ENCODE measurements around the gene METTL3.
A peak's percentile ranks its signal among the peaks of the same experiment; 100 is the strongest.

The METTL3 gene

DNA sequence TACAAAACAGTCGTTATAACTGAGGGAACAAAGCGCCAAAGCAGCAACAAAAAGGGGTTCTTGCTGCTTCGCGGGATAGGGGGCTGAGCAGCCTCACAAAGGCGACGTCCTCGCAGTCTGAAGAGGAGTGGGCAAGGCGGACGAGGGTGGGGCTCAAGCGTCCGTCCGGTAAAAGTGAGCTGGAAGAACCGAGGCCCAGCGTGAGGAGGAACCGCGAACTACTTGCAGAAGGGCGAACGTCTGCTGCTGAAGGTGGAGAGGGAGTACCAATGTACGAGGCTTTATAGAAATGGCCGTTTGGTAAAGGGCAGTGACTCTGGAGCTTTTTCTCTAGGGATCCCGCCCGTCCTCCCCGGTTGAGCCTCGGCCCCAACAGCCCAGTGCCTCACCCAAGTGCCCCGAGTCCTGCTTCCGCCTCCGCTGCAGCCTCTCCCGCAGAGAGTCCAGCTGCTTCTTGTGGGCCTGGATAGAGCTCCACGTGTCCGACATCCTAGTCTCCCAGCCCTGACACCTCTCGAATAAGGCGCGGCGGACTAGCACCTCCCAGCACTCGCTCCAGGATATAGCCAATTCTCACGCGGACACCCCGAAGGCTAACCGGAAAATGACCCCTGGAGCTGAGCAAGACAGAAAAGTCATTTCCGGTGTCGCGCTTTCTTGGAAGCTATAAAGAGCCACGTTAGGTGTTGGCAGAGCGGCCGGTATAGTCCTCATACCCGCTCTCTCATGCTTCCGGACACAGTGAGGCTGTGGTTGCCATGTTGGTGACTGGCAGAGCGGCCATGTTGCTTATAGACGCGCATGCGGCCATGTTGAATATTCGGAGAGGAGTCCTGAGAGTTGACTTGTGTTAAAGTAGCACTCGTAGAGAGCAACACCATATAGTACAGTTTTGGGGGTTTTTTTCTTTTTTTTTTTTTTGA, at the start of gene METTL3:
METTL3 (minus strand) TSS at position 606 of the 923 bp plus-strand sequence; CDS start at position 489, 117 bp downstream.
- H3K4me1 ChIP-seq (ENCODE audit: insufficient read depth, low read length, poor library complexity, severe bottlenecking), result peaks cover 10% of the 10 kb centered on the region
- TF ChIP-seq CTCF (conservative IDR thresholded peaks at IDR 0.05; ENCODE audit: low read length) (no peak), EZH2phosphoT487 (IDR thresholded peaks at IDR 0.05; ENCODE audit: borderline replicate concordance) (no peak)
- H3K4me3 ChIP-seq (ENCODE audit: low read length, poor library complexity, severe bottlenecking), result peak within 1 kb of the TSS; percentile 95
- H4K20me1 ChIP-seq (ENCODE audit: insufficient read depth, low read length, poor library complexity, severe bottlenecking), result peaks cover 9% of the 10 kb centered on the region
- H3K79me2 ChIP-seq (ENCODE audit: insufficient read depth, low read length), result peaks cover 47% of the 10 kb centered on the region
- no peaks in the 10 kb centered on the region for H3K36me3 ChIP-seq (ENCODE audit: insufficient read depth, low read length)
- H3K9me2 ChIP-seq (replicated peaks; ENCODE audit: low read depth, low read length), result no peaks in the 10 kb centered on the region
- H3K27me3 ChIP-seq (ENCODE audit: insufficient read depth, low read length, poor library complexity, severe bottlenecking), result peaks cover 32% of the 10 kb centered on the region
- H3K9me3 ChIP-seq (ENCODE audit: insufficient read depth, low read depth, low read length), result no peaks in the 10 kb centered on the region
- H3K9ac ChIP-seq (ENCODE audit: low read depth, low read length, poor library complexity, severe bottlenecking), result peak within 1 kb of the TSS; percentile 89
- no peaks in the 10 kb centered on the region; the same call in 1 of the 2 replicates for H3F3A ChIP-seq (ENCODE audit: low read depth)
- H2AFZ ChIP-seq (ENCODE audit: low read length), result peak within 1 kb of the TSS; percentile 92
- peak within 1 kb of the TSS; percentile 88 for H3K4me2 ChIP-seq (ENCODE audit: low read depth, low read length, poor library complexity, severe bottlenecking)

- no peak overlapping the region for H3K9ac ChIP-seq (ENCODE audit: low read depth, low read length, poor library complexity, severe bottlenecking)
- no peaks in the 10 kb centered on the region for H3F3A ChIP-seq (ENCODE audit: low read depth)
- H3K4me2 ChIP-seq (ENCODE audit: low read depth, low read length, poor library complexity, severe bottlenecking), result no peak overlapping the region
- no peaks in the 10 kb centered on the region for H3K27me3 ChIP-seq (ENCODE audit: insufficient read depth, low read length, poor library complexity, severe bottlenecking)
- TF ChIP-seq CTCF (conservative IDR thresholded peaks at IDR 0.05; ENCODE audit: low read length) (no peak), EZH2phosphoT487 (IDR thresholded peaks at IDR 0.05; ENCODE audit: borderline replicate concordance) (no peak)
- H2AFZ ChIP-seq (ENCODE audit: low read length), result no peak overlapping the region
- no peaks in the 10 kb centered on the region for H3K9me2 ChIP-seq (replicated peaks; ENCODE audit: low read depth, low read length)
- no peaks in the 10 kb centered on the region for H3K4me1 ChIP-seq (ENCODE audit: insufficient read depth, low read length, poor library complexity, severe bottlenecking)
- H3K79me2 ChIP-seq (ENCODE audit: insufficient read depth, low read length), result no peaks in the 10 kb centered on the region
- no peak overlapping the region for H3K4me3 ChIP-seq (ENCODE audit: low read length, poor library complexity, severe bottlenecking)
- no peaks in the 10 kb centered on the region for H4K20me1 ChIP-seq (ENCODE audit: insufficient read depth, low read length, poor library complexity, severe bottlenecking)
- no peaks in the 10 kb centered on the region for H3K9me3 ChIP-seq (ENCODE audit: insufficient read depth, low read depth, low read length)
- H3K36me3 ChIP-seq (ENCODE audit: insufficient read depth, low read length), result no peaks in the 10 kb centered on the region
Observed at GRCh38 chr14:21558703-21559170, 47.6 kb upstream of the METTL3 start.

GRCh38 chr14:21557084-21557901, 46.2 kb upstream of the METTL3 start:
- Histone ChIP-seq H3K9ac (ENCODE audit: low read depth, low read length, poor library complexity, severe bottlenecking) (peak overlapping the region; percentile 44), H3K27me3 (ENCODE audit: insufficient read depth, low read length, poor library complexity, severe bottlenecking) (no peaks in the 10 kb centered on the region), H3K4me1 (ENCODE audit: insufficient read depth, low read length, poor library complexity, severe bottlenecking) (no peaks in the 10 kb centered on the region), H3K9me3 (ENCODE audit: insufficient read depth, low read depth, low read length) (no peaks in the 10 kb centered on the region), H2AFZ (ENCODE audit: low read length) (peak overlapping the region; percentile 95), H3K4me2 (ENCODE audit: low read depth, low read length, poor library complexity, severe bottlenecking) (peak overlapping the region; percentile 75), H3K79me2 (ENCODE audit: insufficient read depth, low read length) (no peaks in the 10 kb centered on the region), H3K36me3 (ENCODE audit: insufficient read depth, low read length) (no peaks in the 10 kb centered on the region), H3K4me3 (ENCODE audit: low read length, poor library complexity, severe bottlenecking) (peak overlapping the region; percentile 67), H3F3A (ENCODE audit: low read depth) (no peaks in the 10 kb centered on the region), H4K20me1 (ENCODE audit: insufficient read depth, low read length, poor library complexity, severe bottlenecking) (no peaks in the 10 kb centered on the region), H3K9me2 (replicated peaks; ENCODE audit: low read depth, low read length) (no peaks in the 10 kb centered on the region)
- TF ChIP-seq CTCF (conservative IDR thresholded peaks at IDR 0.05; ENCODE audit: low read length) (peak; percentile 87), EZH2phosphoT487 (IDR thresholded peaks at IDR 0.05; ENCODE audit: borderline replicate concordance) (no peak)

Data from Loucy (cell line).